HepG2 (cell line): ENCODE measurements around the gene EMC1. TPM values are rescaled to one million over a fixed set of nuclear protein-coding genes. Genes with fewer than 3 reads are reported as not detected.

Experiments
- EP300 ChIP-seq, 3 experiments: sonication (generic) in 1 of 3; formaldehyde crosslinking in 1 of 3; IDR thresholded peaks; 2 replicates each; pipeline versions ENCODE4 v1.5.1 to v1.6.1; 2011 to 2020; ENCODE audit warnings: low read depth in 2 of 3, low read length in 2 of 3, borderline replicate concordance in 1 of 3, improper control_type of control experiment in 1 of 3, mild to moderate bottlenecking in 1 of 3, missing genetic modification reagents in 1 of 3, moderate library complexity in 1 of 3
- FOXO1 ChIP-seq: sonication (generic); formaldehyde crosslinking; IDR thresholded peaks from 2 replicates; pipeline ENCODE4 v1.4.0; 2020; ENCODE audit warnings: missing genetic modification reagents
- FOXO4 ChIP-seq: sonication (generic); formaldehyde crosslinking; conservative IDR thresholded peaks from 2 replicates; pipeline ENCODE4 v1.8.1; 2023; ENCODE audit warnings: missing genetic modification reagents
- MYPOP ChIP-seq: sonication (generic); formaldehyde crosslinking; IDR thresholded peaks from 2 replicates; pipeline ENCODE4 v1.8.1; 2023; ENCODE audit warnings: mild to moderate bottlenecking, moderate library complexity, missing genetic modification reagents
- NFATC3 ChIP-seq: sonication (generic); formaldehyde crosslinking; IDR thresholded peaks from 2 replicates; pipeline ENCODE4 v1.5.1; 2020; ENCODE audit warnings: mild to moderate bottlenecking, missing genetic modification reagents
- SALL1 ChIP-seq: sonication (generic); formaldehyde crosslinking; IDR thresholded peaks from 2 replicates; pipeline ENCODE4 v1.8.0; 2022; ENCODE audit warnings: mild to moderate bottlenecking, missing genetic modification reagents
- SP5 ChIP-seq: IDR thresholded peaks from 2 replicates; pipeline ENCODE4 v1.6.1; 2016; ENCODE audit warnings: low read depth, borderline replicate concordance
- ZNF407 ChIP-seq: sonication (generic); formaldehyde crosslinking; IDR thresholded peaks from one replicate; pipeline ENCODE4 v1.5.1; 2020; ENCODE audit warnings: mild to moderate bottlenecking, missing genetic modification reagents; ENCODE audit errors: not compliant biosample characterization
- ZNF530 ChIP-seq: sonication (generic); formaldehyde crosslinking; IDR thresholded peaks from 2 replicates; pipeline ENCODE4 v1.5.0; 2020; ENCODE audit warnings: low read depth, mild to moderate bottlenecking, missing genetic modification reagents
- ZNF574 ChIP-seq: sonication (generic); formaldehyde crosslinking; IDR thresholded peaks from 2 replicates; pipeline ENCODE4 v1.4.0; 2020; ENCODE audit warnings: missing genetic modification reagents
- polyA plus RNA-seq, 8 experiments: library from polyadenylated mRNA; depleted of rRNA in 3 of 8; stranded (reverse) in 7 of 8; unstranded in 1 of 8; fragments of >200 nt; fragmentation: Illumina TruSeq in 4 of 8; extraction: Trizol in 4 of 8; gene quantifications; 2 replicates each; pipeline versions ENCODE4 v1.2.1 to v1.2.3, GENCODE V29; 2011 to 2016; ENCODE audit warnings: low read depth in 4 of 8, missing spikeins in 1 of 8, mixed read lengths in 1 of 8; ENCODE audit not compliant: insufficient read depth in 1 of 8
- total RNA-seq, 5 experiments: library from RNA; depleted of rRNA; stranded (reverse); fragments of >200 nt; fragmentation: Illumina TruSeq; extraction: Trizol; gene quantifications; 2 replicates each; pipeline ENCODE4 v1.2.3, GENCODE V29; 2016; ENCODE audit warnings: low read depth in 1 of 5
- TF ChIP-seq, protein P1 (sequence below): sonication (generic); formaldehyde crosslinking; IDR thresholded peaks from 2 replicates; pipeline ENCODE4 v1.4.0; 2020; ENCODE audit warnings: missing genetic modification reagents

The EMC1 gene
- total and polyA plus RNA-seq, 2 of the 13 experiments (the other 11 are each of a cell fraction or from before 2014, with no cell fraction given) = 38.0 to 61.3 TPM

DNA sequence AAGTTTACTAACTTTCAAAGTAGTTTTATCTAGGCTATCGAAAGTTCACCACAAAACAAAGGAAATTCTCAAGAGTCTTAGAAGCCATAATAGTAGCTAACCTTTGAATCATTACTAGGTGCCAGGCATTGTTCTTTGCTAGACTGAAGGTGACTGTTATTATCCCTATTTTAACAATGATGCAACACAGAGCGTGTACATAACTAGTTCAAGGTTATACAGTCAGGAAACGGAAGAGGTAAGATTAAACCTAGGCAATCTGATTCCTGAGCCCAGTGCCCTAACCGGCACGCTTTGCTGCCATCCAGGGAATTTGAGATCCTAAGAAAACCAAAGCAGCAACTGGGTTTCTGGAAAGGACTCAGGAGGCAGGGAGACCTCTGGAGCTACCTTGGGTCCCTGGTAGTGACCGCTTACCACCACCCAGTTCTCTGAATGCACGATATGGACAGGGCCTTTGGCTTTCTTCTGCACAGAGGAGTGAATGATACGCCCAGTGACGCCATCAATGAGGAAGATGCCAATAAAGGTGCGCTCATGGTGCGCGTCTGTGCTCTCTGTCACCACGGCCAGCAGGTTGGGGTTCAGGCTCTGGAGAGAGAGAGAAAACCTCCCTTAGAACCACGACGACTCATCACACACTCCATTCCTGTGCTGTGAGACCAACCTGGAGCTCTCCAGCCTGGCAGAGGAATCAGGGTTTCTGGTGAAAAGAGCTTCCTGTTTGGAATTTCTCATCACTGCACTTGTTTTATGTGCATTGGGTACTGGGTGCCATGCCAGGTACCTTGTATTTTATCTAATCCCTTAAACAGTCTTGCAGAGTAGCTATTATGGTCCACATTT lies 28.1 kb downstream of the EMC1 start (continued):
- TF ChIP-seq EP300 (IDR thresholded peaks at IDR 0.05; ENCODE audit: low read depth in 2 of 2, low read length in 2 of 2) (peak in 1 of 2 experiments; percentile 69; a peak in 2 of 4 replicates), EP300 (CRISPR knock-in tag; IDR thresholded peaks at IDR 0.05; ENCODE audit: borderline replicate concordance) (no peak), ZNF574 (CRISPR knock-in tag) (no peak), MYPOP (CRISPR knock-in tag) (no peak), FOXO4 (CRISPR knock-in tag) (no peak), ZNF530 (CRISPR knock-in tag) (no peak), SALL1 (CRISPR knock-in tag) (peak; percentile 34; the same call in 1 of the 2 replicates), FOXO1 (peak; percentile 51; the same call in 1 of the 2 replicates), NFATC3 (CRISPR knock-in tag) (no peak), SP5 (CRISPR knock-in tag) (no peak), ZNF407 (CRISPR knock-in tag) (no peak)
- TF ChIP-seq, protein P1, sequence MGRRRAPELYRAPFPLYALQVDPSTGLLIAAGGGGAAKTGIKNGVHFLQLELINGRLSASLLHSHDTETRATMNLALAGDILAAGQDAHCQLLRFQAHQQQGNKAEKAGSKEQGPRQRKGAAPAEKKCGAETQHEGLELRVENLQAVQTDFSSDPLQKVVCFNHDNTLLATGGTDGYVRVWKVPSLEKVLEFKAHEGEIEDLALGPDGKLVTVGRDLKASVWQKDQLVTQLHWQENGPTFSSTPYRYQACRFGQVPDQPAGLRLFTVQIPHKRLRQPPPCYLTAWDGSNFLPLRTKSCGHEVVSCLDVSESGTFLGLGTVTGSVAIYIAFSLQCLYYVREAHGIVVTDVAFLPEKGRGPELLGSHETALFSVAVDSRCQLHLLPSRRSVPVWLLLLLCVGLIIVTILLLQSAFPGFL = no peak
